Peyer's patch (tissue), 4 donors: ENCODE data around the gene HLA-A.

Experiments
- CTCF ChIP-seq, 6 experiments: fragments of 450-650 bp in 4 of 6; fragments of 200-600 bp in 2 of 6; sonication (generic) in 1 of 6; IDR thresholded peaks; one replicate each; pipeline ENCODE4 v1.5.1; 2017 to 2019; ENCODE audit warnings: antibody characterized with exemption in 6 of 6, mild to moderate bottlenecking in 3 of 6, moderate library complexity in 1 of 6
- POLR2A ChIP-seq, 2 donors: fragments of 450-650 bp; IDR thresholded peaks; one replicate each; pipeline ENCODE4 v1.5.1; 2017; ENCODE audit warnings: antibody characterized with exemption in 2 of 2, mild to moderate bottlenecking in 2 of 2, moderate library complexity in 2 of 2

GRCh38 chr6:29948277-29948676 is 5.9 kb downstream of the HLA-A start:
- TF ChIP-seq CTCF (IDR thresholded peaks at IDR 0.05) (no peak), POLR2A (IDR thresholded peaks at IDR 0.05) (no peak)
